GM10266 (cell line): ENCODE results near the gene IGFL4.

Experiments
- DNase-seq: peaks from one replicate; pipeline ENCODE4 v3.0.0; 2012; ENCODE audit errors: extremely low spot score
- CTCF ChIP-seq: IDR thresholded peaks from 2 replicates; pipeline ENCODE4 v1.5.1; 2012; ENCODE audit warnings: mild to moderate bottlenecking, low read depth; ENCODE audit not compliant: control insufficient read depth, insufficient read depth; ENCODE audit errors: missing control alignments

The IGFL4 gene

GRCh38 chr19:45994456-45994997 lies 46.3 kb downstream of the IGFL4 start:
- no peak for TF ChIP-seq CTCF
- no peak for DNase-seq

- TF ChIP-seq CTCF = no peak
- DNase-seq = no peak
Observed at GRCh38 chr19:45990113-45990728, 50.6 kb downstream of the IGFL4 start.
